Activated T-cell treated with anti-CD3 and anti-CD28 coated beads, Interleukin-2, amount 50 U/mL, for 48 hours (primary cell): ENCODE data around the gene ABCB1.
"Not testable (repeated sequence)": the region's sequence is repeated elsewhere in the genome, so short reads cannot be mapped to it uniquely, and the experiment has no call there.

Experiments
- DNase-seq, 2 experiments: peaks; one replicate each; pipeline ENCODE4 v3.0.0-alpha.2; 2020

Gene ABCB1

GRCh38 chr7:87574630-87575029, 26.1 kb downstream of the ABCB1 start:
- no peak for DNase-seq

DNA sequence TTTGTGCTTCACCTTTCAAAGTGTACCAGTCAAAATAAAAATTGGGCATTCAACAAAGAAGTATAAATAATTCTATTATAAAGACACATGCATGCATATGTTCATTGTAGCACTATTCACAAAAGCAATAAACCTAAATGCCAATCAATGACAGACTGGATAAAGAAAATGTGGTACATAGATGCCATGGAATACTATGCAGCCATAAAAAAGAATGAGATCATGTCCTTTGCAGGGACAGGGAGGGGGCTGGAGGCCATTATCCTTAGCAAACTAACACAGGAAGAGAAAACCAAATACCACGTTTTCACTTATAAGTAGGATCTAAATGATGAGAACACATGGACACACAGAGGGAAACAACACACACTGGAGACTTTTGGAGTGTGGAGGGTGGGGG, 28.2 kb downstream of the ABCB1 start:
- DNase-seq = not testable (repeated sequence)

- no peak for DNase-seq
These were observed 30.5 kb downstream of the ABCB1 start for GRCh38 chr7:87570178-87570577.

DNA sequence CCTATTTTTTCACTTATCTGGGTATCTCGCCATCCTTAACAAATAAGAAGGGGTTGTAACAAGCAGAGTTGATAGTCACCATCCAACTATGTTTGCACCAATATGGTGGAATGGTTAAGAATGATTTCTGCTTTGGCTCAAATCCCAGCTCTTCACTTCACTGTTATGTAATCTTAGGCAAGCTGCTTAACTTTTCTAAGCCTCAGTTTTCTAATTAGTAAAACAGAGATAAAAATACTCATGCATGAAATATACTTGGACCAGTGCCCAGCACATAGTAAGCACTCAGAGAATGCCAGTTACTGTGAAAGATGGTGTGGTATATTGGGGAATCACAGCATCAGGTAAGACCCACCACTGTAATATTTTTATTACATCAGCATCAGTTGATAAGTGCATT, 33.6 kb downstream of the ABCB1 start:
- no peak for DNase-seq

DNA sequence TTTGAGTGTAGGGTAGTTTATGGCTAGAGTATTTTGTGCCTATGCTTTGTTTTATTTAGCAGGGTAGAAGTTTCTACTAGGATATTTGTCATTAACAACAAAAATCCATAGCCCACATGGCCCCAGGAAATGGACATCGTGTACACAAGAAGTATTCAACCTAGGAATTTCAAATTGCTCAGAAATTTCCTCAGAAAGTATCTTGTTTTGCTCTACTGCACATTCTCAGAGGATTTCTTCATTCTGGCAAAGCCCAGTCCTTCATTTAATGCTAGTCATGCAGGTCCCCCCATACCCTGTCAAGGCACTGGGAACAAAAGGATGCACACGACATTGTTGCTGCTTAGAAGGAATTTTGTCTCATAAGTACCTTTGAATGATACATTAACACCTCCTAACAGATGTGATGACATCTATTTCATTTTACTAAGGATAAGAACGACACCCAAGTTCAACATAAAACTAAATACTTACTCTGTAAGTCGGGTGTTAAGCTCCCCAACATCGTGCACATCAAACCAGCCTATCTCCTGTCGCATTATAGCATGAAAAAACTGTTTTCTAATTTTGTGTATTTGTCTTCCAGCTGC, 34.3 kb downstream of the ABCB1 start:
- DNase-seq = no peak

- no peak for DNase-seq
These were observed 34.8 kb downstream of the ABCB1 start for GRCh38 chr7:87565877-87566276.

- DNase-seq = peak; percentile 35 to 41
These were observed 36.3 kb downstream of the ABCB1 start for GRCh38 chr7:87564296-87564963.

DNA sequence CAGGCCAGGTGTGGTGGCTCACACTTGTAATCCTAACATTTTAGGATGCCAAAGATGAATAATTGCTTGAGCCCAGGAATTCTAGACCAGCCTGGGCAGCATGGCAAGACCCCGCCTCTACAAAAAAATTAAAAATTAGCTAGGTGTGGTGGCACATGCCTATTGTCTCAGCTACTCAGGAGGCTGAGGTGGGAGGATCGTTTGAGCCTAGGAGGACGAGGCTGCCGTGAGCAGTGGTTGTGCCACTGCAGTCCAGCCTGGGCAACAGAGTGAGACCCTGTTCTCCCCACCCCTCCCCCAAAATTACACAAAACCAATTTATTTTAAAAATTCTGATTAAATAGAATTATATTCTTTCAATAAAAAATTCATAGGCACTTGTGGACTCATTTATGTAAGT, 39.0 kb downstream of the ABCB1 start:
- no peak for DNase-seq

DNA sequence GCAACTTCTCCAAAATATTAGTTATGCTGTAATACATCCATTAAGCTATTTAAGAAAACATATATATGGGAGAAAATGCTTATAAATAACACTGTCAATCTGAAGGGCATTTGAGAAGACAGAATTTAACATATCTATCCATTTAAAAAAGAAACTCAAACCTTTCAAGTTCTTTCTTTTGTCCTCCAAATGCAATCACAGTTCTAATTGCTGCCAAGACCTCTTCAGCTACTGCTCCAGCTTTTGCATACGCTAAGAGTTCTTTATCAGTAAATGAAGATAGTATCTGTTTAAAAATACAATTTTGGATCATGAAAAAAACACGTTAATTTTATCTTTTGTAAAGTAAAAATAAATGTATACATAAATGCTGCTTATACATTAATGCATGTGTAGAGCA, 39.6 kb downstream of the ABCB1 start:
- no peak for DNase-seq

GRCh38 chr7:87552351-87552900, 48.3 kb downstream of the ABCB1 start:
- DNase-seq = no peak

GRCh38 chr7:87548123-87548919, 52.4 kb downstream of the ABCB1 start:
- no peak for DNase-seq

- DNase-seq = no peak
These were observed 54.9 kb downstream of the ABCB1 start for GRCh38 chr7:87545760-87546159.

DNA sequence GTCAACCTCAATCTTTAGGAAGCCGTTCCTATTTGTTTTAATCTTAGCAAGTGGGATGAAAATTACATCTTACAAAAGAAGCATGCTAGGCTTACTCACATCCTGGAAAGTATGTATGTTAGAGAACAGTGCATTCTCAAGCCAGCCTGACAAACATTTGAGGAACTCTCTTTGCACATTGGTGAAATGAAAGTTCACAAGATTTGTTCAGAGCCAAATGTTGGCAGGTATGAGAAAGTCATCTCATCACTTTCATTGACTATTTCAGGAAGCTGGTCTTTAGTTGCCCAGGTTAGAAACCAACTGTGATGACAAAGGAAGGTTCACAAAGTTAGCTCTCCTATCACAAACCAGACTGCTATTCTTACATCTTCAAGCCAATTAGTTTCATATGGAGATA, 57.1 kb downstream of the ABCB1 start:
- DNase-seq = no peak

DNA sequence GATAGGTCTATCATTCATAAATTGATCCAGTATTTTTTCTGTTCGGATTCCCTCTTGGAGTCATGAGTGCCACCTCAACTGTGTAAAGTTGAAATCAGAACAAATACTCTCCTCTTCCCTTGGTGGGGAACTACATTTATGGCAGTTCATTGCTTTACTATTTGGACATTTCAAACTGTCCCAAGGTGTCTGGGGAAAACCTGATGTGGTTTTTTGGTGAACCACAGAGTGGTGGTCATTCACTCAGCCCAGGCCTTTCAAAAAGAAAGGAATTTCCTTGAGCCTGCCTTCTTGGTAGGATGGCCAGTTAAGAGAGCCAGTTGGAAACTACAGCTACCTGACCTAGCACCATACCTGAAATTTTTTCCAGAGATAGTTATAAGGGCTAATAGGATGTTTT, 59.0 kb downstream of the ABCB1 start:
- no peak for DNase-seq

DNA sequence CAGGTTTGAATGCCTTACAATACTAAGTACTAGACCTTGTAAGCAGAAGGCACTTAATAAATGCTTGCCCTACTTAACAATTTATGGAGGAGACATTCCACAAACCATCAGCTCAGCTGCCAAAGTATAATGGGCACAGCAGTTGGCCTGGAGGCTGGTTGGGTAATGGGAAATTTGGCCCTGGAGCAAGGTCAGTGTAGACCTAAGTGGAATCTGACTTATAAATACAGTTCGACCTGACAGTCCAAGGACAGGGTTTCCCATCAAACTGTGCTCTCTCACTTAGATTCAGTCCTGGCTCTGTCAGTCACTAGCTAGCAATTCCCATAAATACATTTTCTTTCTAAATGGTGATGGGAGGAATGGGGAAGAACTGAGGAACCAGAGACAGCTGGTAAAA, 62.6 kb downstream of the ABCB1 start:
- no peak for DNase-seq

- DNase-seq = no peak
These were observed 66.6 kb downstream of the ABCB1 start for GRCh38 chr7:87534072-87534471.

- DNase-seq = no peak
These were observed 70.6 kb downstream of the ABCB1 start for GRCh38 chr7:87530126-87530525.

DNA sequence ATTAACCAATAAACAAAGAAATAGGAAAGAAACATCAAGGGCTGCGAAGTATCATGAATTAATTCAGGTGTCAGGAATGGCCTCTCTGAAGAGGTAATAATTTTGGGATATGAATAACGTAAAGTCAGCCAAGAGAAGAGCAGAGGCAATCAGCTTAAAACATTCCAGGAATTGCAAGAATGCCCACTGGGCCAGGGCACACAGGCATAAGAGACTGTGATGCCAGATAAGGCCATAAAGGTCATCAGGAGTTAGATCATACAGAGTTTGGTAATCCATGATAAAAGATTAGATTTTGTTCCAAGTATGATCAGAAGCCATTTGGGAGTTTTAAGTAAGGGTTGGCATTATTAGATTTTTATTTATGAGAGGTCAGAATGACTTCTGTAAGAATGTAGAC, 72.0 kb downstream of the ABCB1 start:
- DNase-seq = no peak

DNA sequence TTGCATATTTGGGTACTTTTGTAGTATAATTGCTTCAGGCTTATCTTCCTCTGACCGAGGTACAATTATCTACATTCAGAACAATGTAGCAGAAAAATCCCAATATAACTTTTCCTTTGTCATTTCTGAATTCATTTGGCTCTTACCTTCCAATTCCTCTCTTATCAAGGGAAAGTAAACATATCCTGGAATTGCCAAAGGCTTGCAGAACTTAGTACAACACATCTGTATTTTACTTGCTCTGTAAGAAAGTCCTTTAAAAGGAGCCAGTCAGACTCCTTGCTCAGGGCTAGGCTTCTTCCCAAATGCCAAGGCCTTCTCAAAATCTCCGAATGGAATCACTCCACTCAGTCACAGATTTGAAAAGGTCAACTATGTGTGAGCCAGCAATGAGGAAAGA, 81.9 kb downstream of the ABCB1 start:
- DNase-seq = no peak

DNA sequence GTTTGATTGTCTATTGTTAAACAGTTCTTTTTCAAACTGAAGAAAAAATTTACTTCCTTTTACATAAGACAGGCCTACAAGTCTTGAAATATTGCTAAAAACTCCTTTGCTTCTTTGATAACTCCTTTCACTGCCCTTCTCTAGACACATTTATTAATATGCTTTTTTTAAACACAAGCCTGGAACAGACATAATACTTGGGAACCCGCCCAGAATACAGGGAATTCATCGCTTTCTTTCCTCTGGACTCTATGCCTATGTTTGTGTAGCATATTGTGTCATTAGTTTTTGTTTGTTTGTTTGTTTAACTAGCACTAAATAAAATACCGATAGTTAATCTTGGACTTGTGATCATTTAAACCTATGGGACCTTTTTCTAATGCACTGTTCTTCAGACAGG, 82.8 kb downstream of the ABCB1 start:
- DNase-seq = no peak

GRCh38 chr7:87517136-87517815, 83.4 kb downstream of the ABCB1 start:
- no peak for DNase-seq

DNA sequence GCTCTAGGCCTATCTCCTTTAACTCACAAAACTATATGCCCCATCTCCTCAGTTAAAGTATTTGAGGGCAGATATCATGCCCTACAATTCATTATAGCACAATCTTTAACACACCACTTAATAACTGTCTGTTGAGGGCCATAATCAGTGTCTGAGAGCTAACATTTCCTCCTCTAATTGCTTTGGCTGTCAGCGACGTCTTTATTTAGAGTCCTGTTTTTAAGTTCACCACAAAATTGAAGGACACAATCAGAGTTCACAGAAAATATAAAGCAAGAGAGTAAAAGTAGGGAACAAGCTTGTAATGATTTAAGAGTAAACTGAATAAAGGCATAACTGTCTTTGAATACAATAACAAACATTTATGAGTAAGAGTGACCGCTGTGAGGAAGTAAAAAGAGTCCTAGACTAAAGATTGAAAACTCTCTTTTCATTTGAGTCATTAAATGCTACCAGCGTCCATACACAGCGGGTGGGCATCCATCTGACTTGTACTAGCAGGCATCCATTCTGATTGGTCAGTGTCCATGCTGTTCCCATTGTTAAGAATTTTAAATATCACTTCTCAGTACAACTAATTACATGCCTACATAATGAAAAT, 86.8 kb downstream of the ABCB1 start:
- no peak for DNase-seq

DNA sequence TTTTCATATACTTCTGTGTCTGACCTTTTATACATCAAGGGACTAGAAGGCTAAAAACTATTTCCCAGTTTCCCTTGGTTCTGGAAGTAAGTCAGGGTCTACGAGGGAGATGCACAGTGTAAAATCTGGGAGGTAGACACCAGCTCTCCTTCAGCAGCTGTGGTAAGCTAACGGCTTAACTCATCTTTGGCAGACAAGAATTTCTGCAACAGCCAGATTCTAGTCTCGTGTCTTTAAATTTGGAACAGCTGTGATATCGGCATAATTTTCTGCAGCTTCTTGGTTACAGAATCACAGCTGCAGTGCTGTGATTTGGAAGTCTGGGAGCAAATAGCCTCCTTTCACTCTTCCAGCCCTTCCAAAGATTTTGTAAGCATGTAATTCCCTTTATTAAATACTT, 87.8 kb downstream of the ABCB1 start:
- no peak for DNase-seq
